Right atrium auricular region (tissue), 2 donors: ENCODE measurements around the gene FAM187B. TPM values are rescaled to one million over a fixed set of nuclear protein-coding genes. Genes with fewer than 3 reads are reported as not detected.

ENCODE experiments used
- DNase-seq: peaks from one replicate; pipeline ENCODE4 v3.0.0-alpha.2; 2019; ENCODE audit warnings: low spot score
- H3K27ac ChIP-seq, 2 donors: fragments of 200-600 bp; sonication (generic); 1 replicate in 1 of 2; 2 replicates in 1 of 2; pipeline ENCODE4 v1.5.1; 2016 to 2019
- H3K27me3 ChIP-seq, 2 donors: fragments of 200-600 bp; sonication (generic); one replicate each; pipeline versions ENCODE4 v1.5.1 to v1.6.0; 2017 to 2019
- H3K36me3 ChIP-seq: fragments of 200-600 bp; sonication (generic); one replicate; pipeline ENCODE4 v1.5.1; 2016
- H3K4me1 ChIP-seq, 2 donors: fragments of 200-600 bp; sonication (generic); one replicate each; pipeline versions ENCODE4 v1.5.1 to v1.6.0; 2017 to 2019
- H3K4me3 ChIP-seq, 2 donors: fragments of 200-600 bp; sonication (generic); 1 replicate in 1 of 2; 2 replicates in 1 of 2; pipeline ENCODE4 v1.5.1; 2017 to 2019; ENCODE audit warnings: mild to moderate bottlenecking in 1 of 2, moderate library complexity in 1 of 2
- H3K9me3 ChIP-seq, 2 donors: fragments of 200-600 bp; sonication (generic); one replicate each; pipeline ENCODE4 v1.5.1; 2019
- CTCF ChIP-seq, 2 donors: fragments of 200-600 bp; sonication (generic); IDR thresholded peaks; one replicate each; pipeline ENCODE4 v1.5.1; 2019; ENCODE audit warnings: antibody characterized with exemption in 2 of 2
- total RNA-seq, 2 donors: library from RNA; depleted of rRNA; stranded (reverse); fragments of >200 nt; gene quantifications; one replicate each; pipeline ENCODE4 v1.1.0, GENCODE V29; 2016

Gene FAM187B
- total RNA-seq, 2 donors from 2014 or later, result not detected

- Histone ChIP-seq H3K4me3 (no peak overlapping the region), H3K36me3 (no peaks in the 10 kb centered on the region), H3K4me1 (peaks cover 0 to 42% of the 10 kb centered on the region in 2 donors), H3K27ac (peak overlapping the region in 1 of 2 donors; percentile 10), H3K27me3 (no peaks in the 10 kb centered on the region), H3K9me3 (no peaks in the 10 kb centered on the region)
- no peak for TF ChIP-seq CTCF (IDR thresholded peaks at IDR 0.05)
- DNase-seq, result no peak
Observed at GRCh38 chr19:35264268-35265125, 36.0 kb upstream of the FAM187B start.

GRCh38 chr19:35262101-35262761, 33.7 kb upstream of the FAM187B start:
- peak; percentile 50 for DNase-seq
- no peak for TF ChIP-seq CTCF (IDR thresholded peaks at IDR 0.05)
- H3K36me3 ChIP-seq, result no peaks in the 10 kb centered on the region
- no peaks in the 10 kb centered on the region for H3K9me3 ChIP-seq
- no peaks in the 10 kb centered on the region for H3K27me3 ChIP-seq
- H3K4me1 ChIP-seq, result peaks cover 0 to 40% of the 10 kb centered on the region in 2 donors
- no peak overlapping the region for H3K4me3 ChIP-seq
- H3K27ac ChIP-seq, result no peak overlapping the region

- Histone ChIP-seq H3K4me3 (no peak overlapping the region), H3K4me1 (peaks cover 0 to 33% of the 10 kb centered on the region in 2 donors), H3K27me3 (no peaks in the 10 kb centered on the region), H3K27ac (no peak overlapping the region), H3K9me3 (no peaks in the 10 kb centered on the region), H3K36me3 (no peaks in the 10 kb centered on the region)
- DNase-seq, result peak; percentile 50
- TF ChIP-seq CTCF (IDR thresholded peaks at IDR 0.05), result no peak
Observed at GRCh38 chr19:35261356-35262100, 33.0 kb upstream of the FAM187B start.

- H3K4me1 ChIP-seq, result peaks cover 0 to 25% of the 10 kb centered on the region in 2 donors
- no peaks in the 10 kb centered on the region for H3K9me3 ChIP-seq
- H3K4me3 ChIP-seq, result no peak overlapping the region
- peak; percentile 42 for DNase-seq
- no peaks in the 10 kb centered on the region for H3K36me3 ChIP-seq
- no peaks in the 10 kb centered on the region for H3K27me3 ChIP-seq
- TF ChIP-seq CTCF (IDR thresholded peaks at IDR 0.05), result no peak
- no peak overlapping the region for H3K27ac ChIP-seq
Observed at GRCh38 chr19:35260694-35261304, 32.3 kb upstream of the FAM187B start.

GRCh38 chr19:35257113-35257461, 28.5 kb upstream of the FAM187B start:
- Histone ChIP-seq H3K4me1 (peaks cover 0 to 15% of the 10 kb centered on the region in 2 donors), H3K36me3 (no peaks in the 10 kb centered on the region), H3K27me3 (no peaks in the 10 kb centered on the region), H3K27ac (no peak overlapping the region), H3K9me3 (no peaks in the 10 kb centered on the region), H3K4me3 (no peak overlapping the region)
- no peak for TF ChIP-seq CTCF (IDR thresholded peaks at IDR 0.05)
- DNase-seq, result peak; percentile 48
